Measurements from ENCODE around the gene PLXNA4.

PLXNA4 gene

DNA sequence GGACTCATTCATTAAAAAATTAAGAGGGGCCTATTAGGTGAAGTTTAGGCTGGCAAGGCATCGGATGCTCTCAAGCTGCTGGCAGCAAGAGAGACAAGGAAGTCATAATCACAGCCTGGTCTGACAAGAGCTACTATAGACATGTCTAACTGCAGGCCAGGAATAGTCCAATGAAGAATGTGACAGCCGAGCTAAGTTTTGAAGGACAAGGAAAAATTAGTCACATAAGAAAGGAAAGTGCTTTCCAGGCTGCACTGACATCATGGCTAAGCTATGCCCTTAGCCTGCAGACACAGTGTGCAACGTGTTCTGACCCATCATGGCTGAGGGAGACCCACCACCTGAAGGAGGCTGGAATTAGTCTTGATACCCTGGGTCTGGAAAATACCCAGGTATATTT lies 281.1 kb downstream of the PLXNA4 start:
- TF ChIP-seq ZSCAN30 (tag by site-specific recombination; IDR thresholded peaks at IDR 0.05) (no peak), ZNF701 (tag by site-specific recombination; IDR thresholded peaks at IDR 0.05) (no peak), GLIS1 (tag by site-specific recombination; IDR thresholded peaks at IDR 0.05) (no peak), BCL11B (tag by site-specific recombination; IDR thresholded peaks at IDR 0.05; ENCODE audit: low read depth) (no peak), ZNF214 (tag by site-specific recombination; IDR thresholded peaks at IDR 0.05; ENCODE audit: borderline replicate concordance) (no peak), ZNF433 (tag by site-specific recombination; IDR thresholded peaks at IDR 0.05; ENCODE audit: low read depth) (no peak), HOXC10 (CRISPR knock-in tag; IDR thresholded peaks at IDR 0.05) (no peak), ZFP41 (tag by site-specific recombination; IDR thresholded peaks at IDR 0.05; ENCODE audit: borderline replicate concordance) (no peak), ZEB2 (tag by site-specific recombination; IDR thresholded peaks at IDR 0.05) (no peak), ZNF292 (tag by site-specific recombination; IDR thresholded peaks at IDR 0.05; ENCODE audit: borderline replicate concordance, low read depth) (no peak), ZNF302 (tag by site-specific recombination; IDR thresholded peaks at IDR 0.05; ENCODE audit: low read depth) (no peak), ZNF169 (tag by site-specific recombination; IDR thresholded peaks at IDR 0.05) (no peak), ZNF529 (tag by site-specific recombination; IDR thresholded peaks at IDR 0.05; ENCODE audit: insufficient replicate concordance) (no peak), ZNF843 (tag by site-specific recombination; IDR thresholded peaks at IDR 0.05) (no peak)
- TF ChIP-seq, protein P1, sequence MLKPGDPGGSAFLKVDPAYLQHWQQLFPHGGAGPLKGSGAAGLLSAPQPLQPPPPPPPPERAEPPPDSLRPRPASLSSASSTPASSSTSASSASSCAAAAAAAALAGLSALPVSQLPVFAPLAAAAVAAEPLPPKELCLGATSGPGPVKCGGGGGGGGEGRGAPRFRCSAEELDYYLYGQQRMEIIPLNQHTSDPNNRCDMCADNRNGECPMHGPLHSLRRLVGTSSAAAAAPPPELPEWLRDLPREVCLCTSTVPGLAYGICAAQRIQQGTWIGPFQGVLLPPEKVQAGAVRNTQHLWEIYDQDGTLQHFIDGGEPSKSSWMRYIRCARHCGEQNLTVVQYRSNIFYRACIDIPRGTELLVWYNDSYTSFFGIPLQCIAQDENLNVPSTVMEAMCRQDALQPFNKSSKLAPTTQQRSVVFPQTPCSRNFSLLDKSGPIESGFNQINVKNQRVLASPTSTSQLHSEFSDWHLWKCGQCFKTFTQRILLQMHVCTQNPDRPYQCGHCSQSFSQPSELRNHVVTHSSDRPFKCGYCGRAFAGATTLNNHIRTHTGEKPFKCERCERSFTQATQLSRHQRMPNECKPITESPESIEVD (tag by site-specific recombination; IDR thresholded peaks at IDR 0.05) = no peak
- TF ChIP-seq, protein P2, sequence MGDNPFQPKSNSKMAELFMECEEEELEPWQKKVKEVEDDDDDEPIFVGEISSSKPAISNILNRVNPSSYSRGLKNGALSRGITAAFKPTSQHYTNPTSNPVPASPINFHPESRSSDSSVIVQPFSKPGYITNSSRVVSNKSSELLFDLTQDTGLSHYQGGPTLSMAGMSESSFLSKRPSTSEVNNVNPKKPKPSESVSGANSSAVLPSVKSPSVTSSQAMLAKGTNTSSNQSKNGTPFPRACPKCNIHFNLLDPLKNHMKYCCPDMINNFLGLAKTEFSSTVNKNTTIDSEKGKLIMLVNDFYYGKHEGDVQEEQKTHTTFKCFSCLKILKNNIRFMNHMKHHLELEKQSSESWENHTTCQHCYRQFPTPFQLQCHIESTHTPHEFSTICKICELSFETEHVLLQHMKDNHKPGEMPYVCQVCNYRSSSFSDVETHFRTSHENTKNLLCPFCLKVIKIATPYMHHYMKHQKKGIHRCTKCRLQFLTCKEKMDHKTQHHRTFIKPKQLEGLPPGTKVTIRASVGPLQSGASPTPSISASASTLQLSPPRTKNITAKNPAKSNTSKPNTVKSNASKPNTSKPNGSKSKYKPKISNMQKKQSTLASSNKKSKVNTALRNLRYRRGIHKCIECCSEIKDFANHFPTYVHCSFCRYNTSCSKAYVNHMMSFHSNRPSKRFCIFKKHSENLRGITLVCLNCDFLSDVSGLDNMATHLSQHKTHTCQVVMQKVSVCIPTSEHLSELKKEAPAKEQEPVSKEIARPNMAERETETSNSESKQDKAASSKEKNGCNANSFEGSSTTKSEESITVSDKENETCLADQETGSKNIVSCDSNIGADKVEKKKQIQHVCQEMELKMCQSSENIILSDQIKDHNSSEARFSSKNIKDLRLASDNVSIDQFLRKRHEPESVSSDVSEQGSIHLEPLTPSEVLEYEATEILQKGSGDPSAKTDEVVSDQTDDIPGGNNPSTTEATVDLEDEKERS (tag by site-specific recombination; IDR thresholded peaks at IDR 0.05) = no peak
- TF ChIP-seq, protein P3, sequence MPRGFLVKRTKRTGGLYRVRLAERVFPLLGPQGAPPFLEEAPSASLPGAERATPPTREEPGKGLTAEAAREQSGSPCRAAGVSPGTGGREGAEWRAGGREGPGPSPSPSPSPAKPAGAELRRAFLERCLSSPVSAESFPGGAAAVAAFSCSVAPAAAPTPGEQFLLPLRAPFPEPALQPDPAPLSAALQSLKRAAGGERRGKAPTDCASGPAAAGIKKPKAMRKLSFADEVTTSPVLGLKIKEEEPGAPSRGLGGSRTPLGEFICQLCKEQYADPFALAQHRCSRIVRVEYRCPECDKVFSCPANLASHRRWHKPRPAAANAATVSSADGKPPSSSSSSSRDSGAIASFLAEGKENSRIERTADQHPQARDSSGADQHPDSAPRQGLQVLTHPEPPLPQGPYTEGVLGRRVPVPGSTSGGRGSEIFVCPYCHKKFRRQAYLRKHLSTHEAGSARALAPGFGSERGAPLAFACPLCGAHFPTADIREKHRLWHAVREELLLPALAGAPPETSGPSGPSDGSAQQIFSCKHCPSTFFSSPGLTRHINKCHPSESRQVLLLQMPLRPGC (tag by site-specific recombination; IDR thresholded peaks at IDR 0.05) = no peak
- TF ChIP-seq, protein P4, sequence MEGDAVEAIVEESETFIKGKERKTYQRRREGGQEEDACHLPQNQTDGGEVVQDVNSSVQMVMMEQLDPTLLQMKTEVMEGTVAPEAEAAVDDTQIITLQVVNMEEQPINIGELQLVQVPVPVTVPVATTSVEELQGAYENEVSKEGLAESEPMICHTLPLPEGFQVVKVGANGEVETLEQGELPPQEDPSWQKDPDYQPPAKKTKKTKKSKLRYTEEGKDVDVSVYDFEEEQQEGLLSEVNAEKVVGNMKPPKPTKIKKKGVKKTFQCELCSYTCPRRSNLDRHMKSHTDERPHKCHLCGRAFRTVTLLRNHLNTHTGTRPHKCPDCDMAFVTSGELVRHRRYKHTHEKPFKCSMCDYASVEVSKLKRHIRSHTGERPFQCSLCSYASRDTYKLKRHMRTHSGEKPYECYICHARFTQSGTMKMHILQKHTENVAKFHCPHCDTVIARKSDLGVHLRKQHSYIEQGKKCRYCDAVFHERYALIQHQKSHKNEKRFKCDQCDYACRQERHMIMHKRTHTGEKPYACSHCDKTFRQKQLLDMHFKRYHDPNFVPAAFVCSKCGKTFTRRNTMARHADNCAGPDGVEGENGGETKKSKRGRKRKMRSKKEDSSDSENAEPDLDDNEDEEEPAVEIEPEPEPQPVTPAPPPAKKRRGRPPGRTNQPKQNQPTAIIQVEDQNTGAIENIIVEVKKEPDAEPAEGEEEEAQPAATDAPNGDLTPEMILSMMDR (tag by site-specific recombination; IDR thresholded peaks at IDR 0.05) = no peak
- ChIA-PET POLR2A (no interaction called here), CTCF (interaction anchor here (1.5 kb wide), 1 partner anchor 24 kb away, joined by 3 read pairs; no protein-coding TSS in a partner anchor)
- Histone ChIP-seq H3K9me3 (ENCODE audit: control insufficient read depth, insufficient read depth, low read depth, low read length) (no peaks in the 10 kb centered on the region), H3K4me3 (ENCODE audit: low read depth, low read length) (no peak overlapping the region), H3K27ac (ENCODE audit: extremely low read depth, low read depth, low read length) (no peak overlapping the region), H3K4me1 (ENCODE audit: control insufficient read depth, insufficient read depth, low read length) (no peaks in the 10 kb centered on the region), H3K36me3 (ENCODE audit: control insufficient read depth in 2 of 2, insufficient read depth in 1 of 2, low read length in 2 of 2) (no peaks in the 10 kb centered on the region)

All from HEK293 (cell line).